SH-SY5Y (cell line): ENCODE measurements around the gene PNMT.

Source experiments
- GATA2 ChIP-seq: IDR thresholded peaks from 2 replicates; pipeline ENCODE4 v1.6.1; 2011; ENCODE audit warnings: mild to moderate bottlenecking, low read depth, low read length
- GATA3 ChIP-seq: IDR thresholded peaks from 2 replicates; pipeline ENCODE4 v1.6.1; 2011; ENCODE audit warnings: low read depth, mild to moderate bottlenecking, low read length, moderate library complexity

DNA sequence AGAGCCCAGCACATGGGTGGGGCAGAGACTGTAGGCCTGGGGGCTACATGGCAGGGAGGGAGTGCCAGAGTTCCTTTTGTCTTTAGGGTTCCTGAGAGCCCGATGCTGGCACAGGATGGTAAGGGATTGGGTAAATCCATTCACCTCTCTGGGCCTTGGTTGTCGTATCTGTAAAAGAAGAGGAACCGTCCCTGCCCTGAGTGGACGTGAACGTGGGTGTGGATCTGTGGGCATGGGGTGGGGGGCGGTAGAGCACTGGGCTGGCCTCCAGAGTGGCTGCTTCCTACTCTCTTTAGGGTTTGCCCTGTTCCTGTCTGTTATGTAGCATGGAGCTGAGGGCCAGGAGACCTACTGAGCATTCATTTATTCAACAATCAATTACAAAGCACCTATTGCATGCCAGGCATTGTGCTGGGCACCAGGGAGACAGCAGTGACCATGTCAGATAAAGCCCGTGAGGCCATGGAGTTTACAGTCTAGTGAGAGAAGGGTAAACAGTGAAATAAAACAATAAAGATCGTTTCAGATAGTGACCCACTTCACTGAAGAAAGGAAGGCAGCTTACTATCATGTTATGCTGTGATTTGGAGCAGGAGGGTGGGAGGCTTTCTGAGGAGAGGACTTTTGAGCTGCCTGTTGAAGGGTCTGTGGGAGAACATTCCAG is 16.2 kb upstream of the PNMT start:
- no peak for TF ChIP-seq GATA3
- no peak for TF ChIP-seq GATA2
